ENCODE measurements around the gene CBFA2T3.
A peak's percentile ranks its signal among the peaks of the same experiment; 100 is the strongest.

CBFA2T3 gene

GRCh38 chr16:88888057-88888456, 89.0 kb downstream of the CBFA2T3 start:
- DNase-seq: no peak

GRCh38 chr16:88886845-88887521, 90.0 kb downstream of the CBFA2T3 start:
- DNase-seq: peak; percentile 9

- DNase-seq: no peak
These were observed 90.6 kb downstream of the CBFA2T3 start for GRCh38 chr16:88886420-88886844.

GRCh38 chr16:88885693-88886280, 91.2 kb downstream of the CBFA2T3 start:
- no peak for DNase-seq

GRCh38 chr16:88884569-88885271, 92.3 kb downstream of the CBFA2T3 start:
- DNase-seq: no peak

- DNase-seq: no peak
These were observed 93.1 kb downstream of the CBFA2T3 start for GRCh38 chr16:88883946-88884345.

GRCh38 chr16:88883117-88883895, 93.7 kb downstream of the CBFA2T3 start:
- no peak for DNase-seq

GRCh38 chr16:88882358-88883030, 94.5 kb downstream of the CBFA2T3 start:
- no peak for DNase-seq

GRCh38 chr16:88881675-88882357, 95.2 kb downstream of the CBFA2T3 start:
- no peak for DNase-seq

- no peak for DNase-seq
These were observed 95.9 kb downstream of the CBFA2T3 start for GRCh38 chr16:88881007-88881615.

GRCh38 chr16:88880226-88881006, 96.6 kb downstream of the CBFA2T3 start:
- DNase-seq: no peak

- DNase-seq: no peak
These were observed 97.3 kb downstream of the CBFA2T3 start for GRCh38 chr16:88879788-88880055.

GRCh38 chr16:88878967-88879787, 97.8 kb downstream of the CBFA2T3 start:
- DNase-seq: no peak

GRCh38 chr16:88878356-88878755, 98.7 kb downstream of the CBFA2T3 start:
- DNase-seq: no peak

- no peak for DNase-seq
These were observed 99.3 kb downstream of the CBFA2T3 start for GRCh38 chr16:88877564-88878289.

- DNase-seq: no peak
These were observed 100.0 kb downstream of the CBFA2T3 start for GRCh38 chr16:88876942-88877526.

- no peak for DNase-seq
These were observed 101.2 kb downstream of the CBFA2T3 start for GRCh38 chr16:88875703-88876234.

GRCh38 chr16:88874938-88875599, 101.9 kb downstream of the CBFA2T3 start:
- no peak for DNase-seq
